Endothelial cell of umbilical vein (primary cell): ENCODE results near the gene SLC44A1. TPM values are rescaled to one million over a fixed set of nuclear protein-coding genes. Genes with fewer than 3 reads are reported as not detected.

Experiments used
- BruUV-seq: library from RNA; stranded (reverse); fragments of 400-500 nt; replicated peaks from 2 replicates; lab custom pipeline; 2021; lab: Mats Ljungman, UMichigan
- CTCF ChIA-PET: fragments of 300-600, 350-600 bp; sonication (Branson Sonifier 250); formaldehyde crosslinking; loops from one replicate; lab custom pipeline; 2021; ENCODE audit warnings: antibody characterized with exemption, inconsistent platforms; lab: Charles Lee
- POLR2A ChIA-PET: fragments of 300-600, 350-600 bp; sonication (Branson Sonifier 250); formaldehyde crosslinking; loops from one replicate; lab custom pipeline; 2021; ENCODE audit warnings: antibody characterized with exemption, inconsistent platforms; lab: Charles Lee
- DNase-seq: peaks from one replicate; pipeline ENCODE4 v3.0.0-alpha.2; 2011; ENCODE audit warnings: low read depth, low spot score
- FAIRE-seq: peaks from 2 replicates; lab custom pipeline; 2011; peaks lifted over from hg19 to GRCh38; lab: Jason Lieb, UNC
- H2AFZ ChIP-seq: 2 replicates; pipeline ENCODE4 v1.6.0; 2012; ENCODE audit warnings: low read depth, low read length, control low read depth, inconsistent platforms
- H3K27ac ChIP-seq: 2 replicates; pipeline ENCODE4 v1.5.1; 2011; ENCODE audit warnings: low read depth, mild to moderate bottlenecking, control low read depth, low read length, moderate library complexity; ENCODE audit not compliant: insufficient read depth
- H3K27me3 ChIP-seq, 2 experiments: 2 replicates each; pipeline versions ENCODE4 v1.6.0 to v1.6.1; 2011; ENCODE audit warnings: low read length in 2 of 2, mixed read lengths in 1 of 2; ENCODE audit not compliant: control insufficient read depth in 2 of 2, insufficient read depth in 2 of 2
- H3K36me3 ChIP-seq, 2 experiments: 2 replicates in 1 of 2; 3 replicates in 1 of 2; pipeline ENCODE4 v1.5.1; 2011; ENCODE audit warnings: low read length in 2 of 2, mild to moderate bottlenecking in 1 of 2, moderate library complexity in 1 of 2; ENCODE audit not compliant: control insufficient read depth in 2 of 2, insufficient read depth in 2 of 2; ENCODE audit errors: extremely low read depth in 1 of 2
- H3K4me1 ChIP-seq: 3 replicates; pipeline ENCODE4 v1.5.1; 2011; ENCODE audit warnings: mild to moderate bottlenecking, low read length; ENCODE audit not compliant: control insufficient read depth, insufficient read depth; ENCODE audit errors: extremely low read depth
- H3K4me2 ChIP-seq: 2 replicates; pipeline ENCODE4 v1.6.1; 2011; ENCODE audit warnings: low read length, control low read depth, mixed read lengths; ENCODE audit not compliant: insufficient read depth
- H3K4me3 ChIP-seq, 3 experiments: fragments of 200-600 bp in 1 of 3; sonication (generic), shearing (Covaris generic) in 1 of 3; replicated peaks in 1 of 3; 2 replicates each; pipeline ENCODE4 v1.5.1; 2011 to 2016; ENCODE audit warnings: control low read depth in 3 of 3, low read length in 3 of 3, mild to moderate bottlenecking in 2 of 3, inconsistent platforms in 1 of 3, low read depth in 1 of 3, moderate library complexity in 1 of 3; ENCODE audit not compliant: insufficient read depth in 1 of 3
- H3K79me2 ChIP-seq: 2 replicates; pipeline ENCODE4 v1.6.0; 2012; ENCODE audit warnings: low read length, inconsistent platforms; ENCODE audit not compliant: control insufficient read depth, insufficient read depth
- H3K9ac ChIP-seq: replicated peaks from 2 replicates; pipeline ENCODE3; 2011; ENCODE audit warnings: low read length, control low read depth; ENCODE audit not compliant: insufficient read depth; ENCODE audit errors: extremely low read depth
- H3K9me1 ChIP-seq: replicated peaks from 3 replicates; pipeline ENCODE4 v1.6.0; 2011; ENCODE audit warnings: mild to moderate bottlenecking, low read length; ENCODE audit not compliant: control insufficient read depth, insufficient read depth; ENCODE audit errors: extremely low read depth
- H3K9me3 ChIP-seq: replicated peaks from 2 replicates; pipeline ENCODE4 v1.5.1; 2012; ENCODE audit warnings: low read length, inconsistent platforms; ENCODE audit not compliant: control insufficient read depth, insufficient read depth
- H4K20me1 ChIP-seq: replicated peaks from 2 replicates; pipeline ENCODE3; 2011; ENCODE audit warnings: mild to moderate bottlenecking, low read length; ENCODE audit not compliant: control insufficient read depth, insufficient read depth; ENCODE audit errors: extremely low read depth
- EZH2 ChIP-seq: IDR thresholded peaks from 2 replicates; pipeline ENCODE4 v1.6.1; 2012; ENCODE audit warnings: borderline replicate concordance, low read depth, mild to moderate bottlenecking, moderate library complexity, low read length, inconsistent platforms; ENCODE audit not compliant: severe bottlenecking
- FOS ChIP-seq: IDR thresholded peaks from 2 replicates; pipeline ENCODE4 v1.6.1; 2011; ENCODE audit warnings: mild to moderate bottlenecking, low read length, moderate library complexity, borderline replicate concordance; ENCODE audit not compliant: insufficient read depth
- GATA2 ChIP-seq: IDR thresholded peaks from 2 replicates; pipeline ENCODE4 v1.7.0; 2011; ENCODE audit warnings: low read depth, mild to moderate bottlenecking, moderate library complexity, mixed read lengths, low read length; ENCODE audit not compliant: insufficient read length, insufficient read depth
- JUN ChIP-seq: IDR thresholded peaks from 2 replicates; pipeline ENCODE4 v1.6.1; 2011; ENCODE audit warnings: borderline replicate concordance, low read depth; ENCODE audit not compliant: insufficient read length, insufficient read depth
- MYC ChIP-seq: IDR thresholded peaks from one replicate; pipeline ENCODE4 v1.6.1; 2011; ENCODE audit warnings: mild to moderate bottlenecking, low read depth, low read length
- POLR2A ChIP-seq: IDR thresholded peaks from 2 replicates; pipeline ENCODE4 v1.6.1; 2012; ENCODE audit warnings: low read depth, mild to moderate bottlenecking, control low read depth, low read length
- POLR2AphosphoS5 ChIP-seq: IDR thresholded peaks from 2 replicates; pipeline ENCODE4 v1.6.1; 2012; ENCODE audit warnings: low read depth, mild to moderate bottlenecking, control low read depth, low read length, moderate library complexity; ENCODE audit not compliant: insufficient read depth
- dilution Hi-C: fragments of 300-500 bp; cut with MboI; formaldehyde crosslinking; loops from one replicate; pipeline ENCODE4 v1.15.0; 2019; ENCODE audit warnings: low sequenced_read_pairs; ENCODE audit not compliant: extremely low pct_ligation_motif_present
- intact Hi-C: fragments of 100-400 bp; cut with micrococcal nuclease; formaldehyde crosslinking; loops from one replicate; pipeline ENCODE4 v1.10.0; 2022
- polyA plus RNA-seq, 4 experiments: library from polyadenylated mRNA; depleted of rRNA in 3 of 4; stranded (reverse) in 3 of 4; unstranded in 1 of 4; fragments of >200 nt; gene quantifications; 2 replicates each; pipeline versions ENCODE4 v1.2.1 to v1.2.3, GENCODE V29; 2011 to 2012; ENCODE audit warnings: missing spikeins in 1 of 4
- total RNA-seq: library from RNA; stranded (reverse); gene quantifications from 2 replicates; pipeline ENCODE4 v1.2.3, GENCODE V29; 2021
- TF ChIP-seq, protein P1 (sequence below), 2 donors: IDR thresholded peaks; 1 replicate in 1 of 2; 2 replicates in 1 of 2; pipeline ENCODE4 v1.5.1; 2011; ENCODE audit warnings: low read length in 2 of 2, mild to moderate bottlenecking in 2 of 2, moderate library complexity in 2 of 2, control low read depth in 1 of 2, inconsistent platforms in 1 of 2, low read depth in 1 of 2; ENCODE audit not compliant: insufficient read depth in 1 of 2; ENCODE audit errors: extremely low read depth in 1 of 2

The SLC44A1 gene
- total and polyA plus RNA-seq, 2 donors (not counting 3 experiments of a cell fraction or from before 2014, with no cell fraction given): 16.1 to 37.7 TPM

DNA sequence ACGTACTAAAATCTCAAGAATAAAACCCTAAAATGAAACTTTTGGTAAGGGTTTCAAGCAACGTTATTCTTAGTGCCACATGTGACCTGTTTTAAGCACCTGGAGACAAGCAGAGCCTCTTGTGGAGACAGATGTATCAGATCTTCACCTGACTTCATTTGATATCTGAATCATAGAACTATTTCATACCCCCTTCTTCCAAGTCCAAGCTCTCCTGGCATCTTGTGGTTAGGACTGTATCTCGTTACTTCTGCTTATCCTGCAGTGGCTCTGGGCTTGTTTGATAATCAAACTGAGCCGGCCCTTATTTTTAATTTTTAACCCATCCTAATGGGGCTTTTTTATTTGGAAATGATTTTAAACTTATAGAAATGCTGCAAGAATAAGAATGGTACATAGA lies 192.3 kb downstream of the SLC44A1 start:
- H3K79me2 ChIP-seq: no peaks in the 10 kb centered on the region
- no peak overlapping the region for H3K4me3 ChIP-seq
- no peaks in the 10 kb centered on the region for H4K20me1 ChIP-seq
- H3K9me3 ChIP-seq: no peaks in the 10 kb centered on the region
- H3K9me1 ChIP-seq: no peaks in the 10 kb centered on the region
- H3K9ac ChIP-seq: no peak overlapping the region
- H3K36me3 ChIP-seq: no peaks in the 10 kb centered on the region
- H2AFZ ChIP-seq: no peak overlapping the region
- ChIA-PET POLR2A (no interaction called here), CTCF (no interaction called here)
- intact Hi-C loops: no loop called here
- TF ChIP-seq, protein P1, sequence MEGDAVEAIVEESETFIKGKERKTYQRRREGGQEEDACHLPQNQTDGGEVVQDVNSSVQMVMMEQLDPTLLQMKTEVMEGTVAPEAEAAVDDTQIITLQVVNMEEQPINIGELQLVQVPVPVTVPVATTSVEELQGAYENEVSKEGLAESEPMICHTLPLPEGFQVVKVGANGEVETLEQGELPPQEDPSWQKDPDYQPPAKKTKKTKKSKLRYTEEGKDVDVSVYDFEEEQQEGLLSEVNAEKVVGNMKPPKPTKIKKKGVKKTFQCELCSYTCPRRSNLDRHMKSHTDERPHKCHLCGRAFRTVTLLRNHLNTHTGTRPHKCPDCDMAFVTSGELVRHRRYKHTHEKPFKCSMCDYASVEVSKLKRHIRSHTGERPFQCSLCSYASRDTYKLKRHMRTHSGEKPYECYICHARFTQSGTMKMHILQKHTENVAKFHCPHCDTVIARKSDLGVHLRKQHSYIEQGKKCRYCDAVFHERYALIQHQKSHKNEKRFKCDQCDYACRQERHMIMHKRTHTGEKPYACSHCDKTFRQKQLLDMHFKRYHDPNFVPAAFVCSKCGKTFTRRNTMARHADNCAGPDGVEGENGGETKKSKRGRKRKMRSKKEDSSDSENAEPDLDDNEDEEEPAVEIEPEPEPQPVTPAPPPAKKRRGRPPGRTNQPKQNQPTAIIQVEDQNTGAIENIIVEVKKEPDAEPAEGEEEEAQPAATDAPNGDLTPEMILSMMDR (IDR thresholded peaks at IDR 0.05; ENCODE audit: extremely low read depth in 1 of 2, insufficient read depth in 1 of 2, low read depth in 1 of 2, low read length in 2 of 2): no peak
- TF ChIP-seq GATA2 (no peak), POLR2A (no peak), EZH2 (no peak), POLR2AphosphoS5 (no peak), FOS (no peak), MYC (no peak), JUN (no peak)
- no peak for DNase-seq
- BruUV-seq: no TSS peak
- no peaks in the 10 kb centered on the region for H3K4me1 ChIP-seq
- dilution Hi-C loops: no loop called here
- no peak for FAIRE-seq
- H3K27ac ChIP-seq: no peak overlapping the region
- H3K27me3 ChIP-seq: no peaks in the 10 kb centered on the region
- H3K4me2 ChIP-seq: no peak overlapping the region
